Measurements from ENCODE around the gene OSBPL9.
"Not testable (repeated sequence)": the region's sequence is repeated elsewhere in the genome, so short reads cannot be mapped to it uniquely, and the experiment has no call there.

Gene OSBPL9

GRCh38 chr1:51731998-51732397 lies 115.1 kb downstream of the OSBPL9 start:
- no peak for TF ChIP-seq CTCF (IDR thresholded peaks at IDR 0.05)
- TF ChIP-seq ZFX (IDR thresholded peaks at IDR 0.05; ENCODE audit: borderline replicate concordance), result no peak
- no peak overlapping the region for H3K27ac ChIP-seq

GRCh38 chr1:51732701-51733425 lies 116.0 kb downstream of the OSBPL9 start:
- TF ChIP-seq ZFX (IDR thresholded peaks at IDR 0.05; ENCODE audit: borderline replicate concordance), result no peak
- no peak for TF ChIP-seq CTCF (IDR thresholded peaks at IDR 0.05)
- H3K27ac ChIP-seq, result no peak overlapping the region

- H3K27ac ChIP-seq, result not testable (repeated sequence)
Measured at GRCh38 chr1:51733426-51733774, 116.5 kb downstream of the OSBPL9 start.

- H3K27ac ChIP-seq, result no peak overlapping the region
- TF ChIP-seq ZFX (IDR thresholded peaks at IDR 0.05; ENCODE audit: borderline replicate concordance) (no peak), CTCF (IDR thresholded peaks at IDR 0.05) (no peak)
Measured at GRCh38 chr1:51733793-51734522, 117.1 kb downstream of the OSBPL9 start.

GRCh38 chr1:51734896-51735745 lies 118.2 kb downstream of the OSBPL9 start:
- TF ChIP-seq CTCF (IDR thresholded peaks at IDR 0.05) (no peak), ZFX (IDR thresholded peaks at IDR 0.05; ENCODE audit: borderline replicate concordance) (no peak)
- H3K27ac ChIP-seq, result no peak overlapping the region

DNA sequence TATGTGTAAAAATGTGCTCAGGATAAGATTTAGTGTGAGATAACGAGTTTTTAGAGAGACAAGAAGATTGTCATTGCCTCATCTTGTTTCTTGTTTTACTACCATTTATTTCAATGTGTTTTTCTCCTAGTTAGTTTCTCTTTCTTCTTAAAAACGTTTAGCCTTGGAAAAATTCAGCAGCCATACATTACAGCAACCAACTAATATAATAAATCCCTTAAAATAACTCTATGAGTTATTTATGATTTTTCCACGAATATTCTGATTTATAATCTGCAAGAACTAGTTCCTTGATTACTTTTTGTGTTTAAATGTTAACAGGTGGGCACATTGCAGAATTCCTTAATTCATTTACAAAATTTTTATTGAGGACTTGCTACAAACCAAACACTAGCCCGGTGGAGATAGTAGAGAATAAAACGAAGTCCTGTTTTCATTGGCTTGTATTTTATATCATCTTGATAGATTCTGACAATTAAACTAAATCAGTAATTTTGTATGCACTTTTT lies 118.9 kb downstream of the OSBPL9 start:
- no peak overlapping the region for H3K27ac ChIP-seq
- TF ChIP-seq ZFX (IDR thresholded peaks at IDR 0.05; ENCODE audit: borderline replicate concordance) (no peak), CTCF (IDR thresholded peaks at IDR 0.05) (no peak)

DNA sequence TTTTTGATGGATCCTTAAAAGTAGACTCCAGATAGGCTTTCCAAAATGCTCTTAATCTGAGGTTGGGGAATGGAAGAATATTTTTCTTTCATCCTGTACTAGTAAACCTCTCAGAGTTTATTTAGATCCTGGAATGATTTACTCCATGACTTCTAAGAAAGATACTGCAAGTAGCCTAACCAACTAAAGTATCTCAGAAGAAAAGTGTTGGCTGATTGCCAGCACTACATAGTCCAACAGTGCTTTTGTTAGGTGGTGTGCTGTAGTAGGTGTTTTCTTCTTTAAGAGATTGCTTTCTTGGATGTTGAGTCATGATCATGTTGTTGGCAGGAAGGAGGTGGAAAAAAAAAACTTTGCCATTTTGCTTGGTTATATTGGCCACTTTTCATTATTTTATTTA lies 119.8 kb downstream of the OSBPL9 start:
- TF ChIP-seq CTCF (IDR thresholded peaks at IDR 0.05) (no peak), ZFX (IDR thresholded peaks at IDR 0.05; ENCODE audit: borderline replicate concordance) (no peak)
- no peak overlapping the region for H3K27ac ChIP-seq

All from 22Rv1 (cell line).